Renal cortical epithelial cell (primary cell): ENCODE measurements around the gene SYNDIG1. TPM values are rescaled to one million over a fixed set of nuclear protein-coding genes. Genes with fewer than 3 reads are reported as not detected.

Experiments used
- DNase-seq: peaks from one replicate; pipeline ENCODE4 v3.0.0-alpha.2; 2011; ENCODE audit warnings: low read depth
- total RNA-seq: library from RNA; depleted of rRNA; stranded (reverse); fragments of >200 nt; gene quantifications from 2 replicates; pipeline ENCODE4 v1.2.3, GENCODE V29; 2014

The SYNDIG1 gene
- total RNA-seq, 1 donor from 2014 or later = 0.05 TPM

DNA sequence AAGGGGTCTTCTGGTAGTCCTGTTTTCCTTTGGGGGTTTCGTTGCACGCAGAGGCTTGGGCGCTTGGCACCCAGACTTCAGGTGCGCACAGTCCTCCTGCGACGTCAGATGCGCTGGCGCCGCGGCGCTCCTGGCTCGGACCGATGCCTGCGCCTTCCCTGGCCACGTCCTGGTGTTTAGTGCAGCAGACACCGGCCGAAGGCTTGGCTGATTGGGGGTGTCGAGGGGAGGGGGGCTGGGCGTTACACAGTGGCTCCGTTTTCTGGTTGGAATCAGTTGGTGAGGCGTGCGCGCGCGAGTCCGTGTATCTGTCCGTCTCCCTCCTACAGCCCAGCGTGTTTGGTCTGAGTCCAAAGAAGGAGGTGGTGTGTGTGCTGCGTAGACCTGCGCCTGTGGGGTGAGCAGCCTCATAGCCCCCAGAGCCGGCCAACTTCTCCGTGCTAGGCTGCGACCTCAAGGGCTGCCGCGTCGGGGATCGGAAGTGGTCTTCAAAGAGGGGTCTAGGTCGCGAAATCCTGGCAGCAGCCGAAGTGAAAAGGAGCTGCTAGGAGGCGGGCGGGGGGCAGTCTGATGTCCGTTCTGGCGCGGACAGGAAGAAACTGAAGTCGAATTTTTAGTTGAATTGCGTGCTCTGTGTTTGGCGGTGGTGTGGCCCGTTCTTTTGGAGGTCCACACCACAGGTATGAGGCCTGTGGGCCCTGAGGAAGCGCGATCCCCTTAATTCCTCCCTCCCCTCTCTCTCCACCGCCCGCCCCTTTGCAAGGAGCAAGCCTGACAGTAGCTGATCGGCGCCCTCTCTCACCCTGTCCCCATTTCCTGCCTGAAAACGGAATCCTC lies 1.5 kb downstream of the SYNDIG1 start:
- DNase-seq = no peak

DNA sequence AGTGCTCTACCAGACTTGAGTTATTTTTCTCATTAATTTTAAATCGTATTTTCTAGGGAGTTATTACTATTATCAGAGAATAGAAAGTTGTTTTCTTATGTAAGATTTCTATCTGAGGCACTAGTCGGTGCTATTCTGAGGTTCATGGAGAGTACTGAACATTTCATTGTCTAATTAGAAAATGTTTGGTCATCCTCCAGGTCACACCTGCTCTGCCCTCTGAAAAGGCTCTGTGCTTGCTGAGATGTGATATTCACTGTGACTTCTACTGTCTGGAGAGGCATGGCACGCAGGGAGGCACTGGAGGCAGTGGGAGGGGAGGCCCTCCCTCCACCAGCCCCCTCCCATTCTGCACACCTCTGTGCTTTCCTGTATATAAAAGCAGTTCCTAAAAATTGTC lies 3.0 kb downstream of the SYNDIG1 start:
- DNase-seq = no peak

DNA sequence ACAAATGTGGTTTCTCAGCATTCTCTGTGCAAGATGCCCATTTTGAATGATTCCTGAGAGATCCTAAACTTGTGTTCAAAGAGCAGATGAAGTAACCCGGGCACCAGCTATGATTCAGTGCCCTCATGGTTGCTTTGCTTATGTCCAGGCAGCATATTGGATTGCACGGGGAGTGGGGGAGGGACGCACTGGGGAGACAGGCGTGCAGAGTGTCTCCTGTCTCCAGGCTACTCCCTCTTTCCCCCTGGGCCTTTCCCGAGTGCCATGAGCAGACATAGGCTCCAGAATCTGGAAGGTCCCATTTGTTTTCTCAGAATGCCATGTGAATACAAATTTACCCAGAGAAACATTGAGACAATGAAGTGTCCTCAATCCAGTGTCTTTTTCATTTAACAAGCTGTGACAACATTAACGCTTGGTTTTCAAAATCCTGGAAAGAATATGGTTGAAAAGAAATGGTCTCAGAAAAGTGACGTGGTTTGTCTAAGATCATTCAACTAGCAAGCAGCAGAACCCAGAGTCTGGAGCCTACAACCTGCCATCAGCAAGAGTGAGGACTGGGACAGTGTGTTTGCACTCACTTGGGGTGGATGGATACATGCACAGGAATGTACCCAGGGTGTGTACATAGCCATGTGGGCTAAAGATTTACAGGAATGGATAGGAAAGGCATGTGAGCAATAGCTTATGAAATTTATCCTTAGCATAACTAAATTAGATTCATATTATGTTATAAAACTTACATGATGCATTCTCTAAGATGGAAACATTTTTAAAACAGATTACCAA lies 4.2 kb downstream of the SYNDIG1 start:
- no peak for DNase-seq

DNA sequence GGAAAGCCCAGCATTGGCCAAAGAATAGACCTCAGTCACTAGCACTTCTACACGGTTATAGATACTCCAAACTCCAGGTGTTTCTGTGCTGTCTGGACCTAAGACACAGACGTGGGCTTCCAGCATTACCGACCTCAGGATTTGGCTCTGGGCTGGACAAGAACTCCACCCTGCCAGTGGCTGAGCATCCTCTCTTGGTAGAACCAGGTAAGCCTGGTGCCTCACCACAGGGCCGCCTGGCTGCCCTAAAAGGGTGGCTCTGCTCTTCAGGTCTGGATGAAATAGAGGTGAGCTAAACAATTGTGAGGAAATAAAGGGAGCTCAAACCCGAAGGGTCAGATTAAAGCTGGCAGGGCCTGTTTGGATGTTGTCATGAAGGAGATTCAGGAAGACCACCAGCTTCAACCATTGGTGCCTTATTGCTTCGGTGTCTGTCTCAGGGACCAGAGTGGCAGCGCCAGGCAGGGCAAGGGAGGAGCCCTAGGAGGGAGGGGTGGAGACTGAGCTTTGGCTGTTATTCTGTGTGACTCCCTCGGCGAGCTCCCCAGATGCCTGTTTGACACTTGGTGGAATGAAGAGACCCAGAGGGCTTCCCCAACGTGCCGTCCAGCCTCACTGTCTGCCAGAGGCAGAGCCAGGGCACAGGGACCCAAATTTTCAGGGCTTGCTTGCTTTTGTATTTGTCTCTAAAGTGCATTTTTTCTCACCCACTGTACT lies 8.6 kb downstream of the SYNDIG1 start:
- no peak for DNase-seq

DNA sequence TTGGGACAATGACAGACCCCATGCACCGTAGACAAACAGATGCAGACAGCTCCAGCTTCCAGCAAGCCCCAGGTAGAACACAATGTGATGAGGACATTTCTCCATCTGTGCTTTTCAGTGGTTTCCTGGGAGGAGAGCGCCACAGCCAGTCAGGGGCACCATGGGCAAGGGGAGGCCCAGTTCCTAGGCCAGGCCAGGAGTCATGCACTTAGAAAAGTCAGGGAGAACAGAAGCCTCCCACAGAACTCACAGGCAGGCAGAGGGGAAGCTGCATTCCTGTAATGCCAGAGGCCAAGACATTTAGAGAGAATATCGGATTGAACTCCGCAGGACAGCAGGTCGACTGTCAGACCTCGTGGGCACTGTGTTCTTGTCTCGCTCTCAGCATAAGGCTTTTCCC lies 9.2 kb downstream of the SYNDIG1 start:
- DNase-seq = no peak

DNA sequence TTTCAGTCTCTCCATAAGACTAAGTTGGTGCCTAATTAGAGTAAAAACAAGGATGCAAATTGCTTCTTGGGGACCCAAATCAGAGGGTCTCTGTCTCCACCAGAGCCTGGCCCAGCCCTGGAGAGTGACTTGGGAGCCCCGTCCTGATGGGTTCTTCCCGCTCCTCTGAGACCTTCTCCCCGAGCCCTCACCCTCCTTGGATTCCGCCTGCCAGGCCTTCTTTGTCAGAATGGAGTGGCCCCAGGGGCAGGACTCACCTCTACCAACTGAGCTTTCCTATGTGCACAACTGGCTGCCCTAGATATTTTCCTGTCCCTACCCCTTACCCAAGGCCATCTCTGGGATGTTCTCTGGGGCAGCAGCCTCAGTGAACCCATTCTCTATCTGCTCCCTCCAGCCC lies 9.7 kb downstream of the SYNDIG1 start:
- no peak for DNase-seq

DNA sequence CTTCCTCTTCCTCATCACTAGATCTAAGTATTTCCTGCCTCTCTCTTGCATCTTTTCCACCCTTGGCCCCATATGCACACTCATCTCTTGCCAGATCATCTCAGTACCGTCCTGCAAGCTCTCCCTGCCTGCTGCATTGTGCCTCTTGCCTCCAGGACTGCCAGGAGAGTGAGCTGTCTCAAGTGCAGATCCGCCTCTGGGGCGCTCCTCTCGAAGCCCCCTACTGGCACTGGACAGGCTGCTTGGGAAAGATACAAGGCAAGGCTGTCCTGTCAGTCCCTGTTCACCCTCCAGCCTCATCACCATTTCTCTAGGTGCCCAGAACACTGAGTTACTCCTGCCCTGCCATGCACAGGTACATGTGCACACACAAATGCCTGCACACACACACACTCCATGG lies 10.2 kb downstream of the SYNDIG1 start:
- DNase-seq = no peak

DNA sequence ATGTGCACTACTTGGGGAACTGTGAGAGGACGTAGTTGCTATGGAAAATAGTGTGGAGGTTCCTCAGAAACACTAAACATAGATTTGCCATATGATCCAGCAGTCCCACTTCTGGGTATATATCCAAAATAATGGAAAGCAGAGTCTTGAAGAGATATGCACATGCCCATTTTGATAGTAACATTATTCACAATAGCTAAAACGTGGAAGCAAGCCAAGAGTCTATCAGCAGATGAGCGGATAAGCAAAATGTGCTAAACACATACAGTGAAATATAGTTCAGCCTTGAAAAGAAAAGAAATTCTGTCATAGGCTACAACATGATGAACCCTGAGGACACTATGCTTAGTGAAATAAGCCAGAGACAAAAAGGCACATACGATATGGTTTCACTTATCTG lies 11.1 kb downstream of the SYNDIG1 start:
- no peak for DNase-seq

DNA sequence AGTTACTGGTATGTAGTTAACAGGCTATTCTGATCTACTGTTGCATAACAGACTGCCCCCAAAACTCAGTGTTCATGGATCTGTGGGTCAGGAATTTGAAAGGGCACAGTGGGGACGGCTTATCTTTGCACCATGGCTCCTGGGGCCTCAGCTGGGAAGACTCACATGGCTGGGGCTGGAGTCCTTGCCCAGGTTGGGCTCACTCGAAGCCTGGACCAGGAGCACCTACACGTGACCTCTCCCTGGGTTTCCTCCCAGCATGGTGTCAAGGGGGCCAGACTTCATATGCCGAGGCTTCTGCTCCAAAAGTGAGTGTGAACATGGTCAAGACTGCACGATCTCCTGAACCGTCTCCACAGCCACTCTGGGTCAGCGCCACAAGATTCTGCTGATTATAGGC lies 11.7 kb downstream of the SYNDIG1 start:
- DNase-seq = no peak

DNA sequence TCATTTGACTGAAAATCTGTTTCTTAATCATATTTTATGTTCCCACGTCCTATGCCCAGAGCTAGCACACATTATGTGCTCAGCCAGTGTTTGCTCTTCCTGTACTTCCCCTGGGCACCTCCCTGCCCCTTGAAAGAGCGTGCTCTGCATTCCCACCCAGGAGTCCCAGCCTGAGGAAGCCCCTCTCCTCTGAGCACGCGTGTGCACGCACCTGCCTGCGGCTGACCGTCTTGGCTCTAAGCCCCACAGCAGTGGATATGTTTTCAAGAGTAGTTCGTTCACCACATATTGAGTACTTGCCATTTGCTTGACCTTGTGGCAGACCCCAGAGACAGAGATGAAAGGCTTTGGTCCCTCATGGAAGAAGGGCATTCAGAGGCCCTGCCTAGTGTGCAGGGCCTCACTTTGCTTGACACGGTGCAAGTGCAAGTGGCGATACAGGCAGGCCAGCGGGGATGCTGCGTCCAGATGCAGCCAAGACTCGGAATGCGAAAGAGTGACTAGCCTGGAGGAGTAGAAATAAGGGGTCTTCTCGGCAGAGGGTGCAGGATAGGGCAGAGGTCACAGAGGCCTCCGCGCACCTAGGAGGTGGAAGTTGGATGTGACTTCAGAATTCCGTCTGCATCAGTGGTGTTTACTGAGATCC lies 14.1 kb downstream of the SYNDIG1 start:
- no peak for DNase-seq

DNA sequence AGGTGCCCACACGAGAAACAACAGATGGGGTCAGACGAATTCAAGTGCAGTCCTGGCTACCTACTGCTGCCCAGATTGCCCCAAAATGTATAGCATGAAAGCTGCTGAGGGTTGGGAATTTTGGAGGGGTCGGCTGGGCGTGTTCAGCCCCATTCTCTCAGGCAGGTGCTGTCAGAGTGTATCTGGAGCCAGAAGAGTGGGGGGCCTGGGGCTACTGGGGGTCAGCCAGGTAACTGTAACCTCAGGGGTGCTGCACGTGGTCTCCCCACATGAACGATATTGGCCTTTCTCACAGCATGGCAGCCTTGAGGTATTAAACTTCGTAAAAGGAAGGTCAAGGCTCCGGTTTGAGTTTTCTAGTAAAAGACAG lies 14.6 kb downstream of the SYNDIG1 start:
- no peak for DNase-seq

DNA sequence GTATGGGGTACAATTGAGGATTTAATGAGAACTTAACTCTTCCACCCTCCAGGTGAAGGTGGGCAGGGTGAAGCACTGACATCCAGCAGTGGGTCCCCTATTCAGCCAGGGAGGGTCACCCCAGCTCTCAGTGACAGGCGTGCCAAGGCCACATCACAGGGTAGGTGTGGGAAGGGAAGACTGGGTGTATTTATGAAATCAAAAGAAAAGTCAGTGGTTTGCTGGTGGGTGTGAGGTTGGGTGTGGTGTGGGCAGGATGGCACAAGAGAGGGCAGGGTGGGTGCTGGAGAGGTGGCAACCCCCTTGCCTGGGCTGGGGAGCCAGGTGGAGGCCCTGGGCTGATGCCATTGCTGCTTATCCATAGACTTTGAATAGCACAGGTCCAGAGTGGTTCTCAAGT lies 16.6 kb downstream of the SYNDIG1 start:
- DNase-seq = no peak

DNA sequence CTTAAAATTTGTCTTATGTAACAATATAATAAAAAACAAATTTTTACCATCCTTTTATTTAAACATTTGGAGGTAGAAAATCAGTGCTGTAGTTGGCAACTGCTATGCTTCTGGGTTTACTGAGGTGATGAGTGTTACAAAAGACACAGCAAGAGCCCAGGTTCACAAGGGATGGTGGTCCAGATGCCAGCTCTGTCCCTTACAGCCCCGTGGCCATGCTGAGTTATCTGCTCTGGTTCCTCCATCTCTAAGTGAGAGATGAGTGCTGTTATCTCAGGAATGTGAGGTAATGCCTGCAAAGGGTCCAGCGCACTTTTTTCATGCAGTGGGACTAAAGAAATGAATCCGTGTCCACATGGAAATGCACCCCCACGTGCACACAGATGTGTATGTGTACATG lies 17.8 kb downstream of the SYNDIG1 start:
- DNase-seq = no peak

DNA sequence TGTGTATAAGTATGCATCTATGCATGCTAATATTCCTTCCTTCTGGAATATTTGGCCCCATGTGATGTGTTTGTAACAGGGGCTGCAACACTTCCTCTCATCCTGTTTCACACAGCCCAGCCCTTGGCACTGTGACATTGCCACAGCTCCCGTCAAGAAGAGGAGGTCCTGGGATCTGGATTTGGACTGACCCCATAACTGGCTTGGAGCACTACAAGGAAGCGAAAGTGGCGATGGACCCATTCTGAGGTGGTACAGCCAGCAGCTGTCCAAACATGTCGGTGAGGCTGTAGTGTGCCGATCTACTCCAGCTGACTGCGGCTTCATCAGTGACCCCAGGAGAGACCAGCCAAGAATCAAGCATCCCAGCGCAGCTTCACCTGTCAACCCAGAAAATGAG lies 18.2 kb downstream of the SYNDIG1 start:
- DNase-seq = no peak

DNA sequence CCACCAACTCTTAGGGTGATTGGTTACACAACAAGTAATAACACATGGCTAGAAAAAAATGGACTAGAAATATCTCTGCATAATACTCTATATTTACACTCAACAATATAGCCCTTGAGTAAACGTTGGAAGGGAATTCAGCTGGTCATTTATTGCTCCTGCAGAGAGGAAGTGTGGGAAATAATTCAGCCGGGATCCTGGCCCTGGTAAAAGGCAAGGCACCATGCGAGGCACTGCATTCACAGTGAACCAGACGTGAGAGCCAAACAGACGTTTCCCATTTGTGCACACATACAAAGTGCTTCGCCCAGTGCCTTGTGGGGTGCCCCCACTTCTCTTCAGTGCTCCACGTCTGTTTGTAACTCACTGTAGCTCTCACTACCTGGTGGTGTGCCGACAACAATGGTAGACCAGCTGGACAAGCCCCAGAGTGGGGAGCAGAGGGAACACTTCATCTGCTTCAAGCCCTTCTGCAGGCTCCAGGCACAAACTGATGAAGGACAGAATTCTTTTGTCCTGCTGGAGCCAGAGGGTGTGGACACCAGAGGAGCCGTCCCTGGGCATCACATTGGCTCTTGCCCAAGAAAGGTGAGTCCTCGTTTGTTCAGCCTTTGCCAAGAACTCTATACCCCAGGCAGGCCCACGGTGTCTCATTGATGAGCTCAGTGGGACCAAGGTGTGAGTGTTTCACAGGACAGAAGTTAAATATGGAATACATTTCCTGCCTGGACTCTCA lies 18.8 kb downstream of the SYNDIG1 start:
- DNase-seq = no peak

DNA sequence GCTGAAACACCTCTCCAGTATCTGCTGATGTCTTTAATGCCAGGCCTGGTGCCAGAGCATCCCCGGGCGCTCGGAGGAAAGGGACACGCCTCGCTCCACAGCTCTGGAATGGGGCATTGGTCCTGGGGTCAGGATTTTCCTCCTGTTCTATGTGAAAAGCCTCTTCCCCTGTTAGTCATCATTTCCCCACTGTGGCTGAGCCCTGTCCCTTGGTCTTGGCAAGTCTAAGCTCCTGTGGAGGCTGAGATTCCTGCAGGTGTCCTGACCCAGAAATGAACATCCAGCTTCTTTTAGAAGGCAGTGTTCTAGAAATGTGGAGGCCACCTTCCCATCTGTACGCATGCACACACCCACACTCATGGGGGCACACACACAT lies 19.4 kb downstream of the SYNDIG1 start:
- DNase-seq = no peak

DNA sequence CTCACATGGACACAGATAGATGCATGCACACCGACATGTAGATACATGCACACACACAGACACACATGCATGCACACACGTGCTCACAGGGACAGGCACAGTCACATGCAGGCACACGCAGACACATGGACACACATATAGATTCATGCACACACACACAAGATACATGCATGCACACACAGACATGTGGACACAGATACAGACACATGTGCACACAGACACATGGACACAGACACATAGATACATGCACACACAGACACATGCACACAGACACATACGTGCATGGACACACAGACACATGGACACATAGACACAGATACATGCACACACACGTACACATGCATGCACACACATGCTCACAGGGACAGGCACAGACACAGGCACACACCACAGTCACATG lies 19.8 kb downstream of the SYNDIG1 start:
- DNase-seq = no peak

DNA sequence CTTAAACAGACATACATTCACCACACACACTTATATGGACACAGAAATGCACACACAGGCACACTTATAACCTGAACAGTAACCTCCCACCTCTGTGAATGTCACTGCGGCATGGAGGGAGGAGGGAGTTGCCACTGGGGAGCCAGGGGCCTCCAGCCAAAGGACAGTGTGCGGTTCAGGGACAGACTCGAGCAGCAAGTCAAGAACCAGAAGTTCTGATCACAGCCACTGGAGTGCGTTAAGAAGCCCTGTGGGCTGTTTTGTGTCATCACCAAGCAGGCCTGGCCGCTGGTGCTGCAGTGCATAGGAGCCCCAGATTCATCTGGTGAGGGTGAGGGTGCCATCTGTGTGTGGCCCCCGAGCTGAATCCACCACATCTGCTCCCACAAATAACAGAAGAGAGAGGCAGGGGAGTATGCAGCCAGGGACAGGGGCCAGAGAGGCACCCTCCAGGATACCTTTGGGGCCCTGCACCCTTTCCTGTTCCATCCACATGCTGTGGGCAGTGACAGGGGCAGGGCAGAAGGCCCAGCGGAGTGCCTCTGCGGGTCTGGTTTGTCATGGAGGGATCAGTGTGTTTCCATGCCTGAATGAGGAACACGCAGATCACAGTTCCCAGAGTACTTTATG lies 20.3 kb downstream of the SYNDIG1 start:
- DNase-seq = no peak

DNA sequence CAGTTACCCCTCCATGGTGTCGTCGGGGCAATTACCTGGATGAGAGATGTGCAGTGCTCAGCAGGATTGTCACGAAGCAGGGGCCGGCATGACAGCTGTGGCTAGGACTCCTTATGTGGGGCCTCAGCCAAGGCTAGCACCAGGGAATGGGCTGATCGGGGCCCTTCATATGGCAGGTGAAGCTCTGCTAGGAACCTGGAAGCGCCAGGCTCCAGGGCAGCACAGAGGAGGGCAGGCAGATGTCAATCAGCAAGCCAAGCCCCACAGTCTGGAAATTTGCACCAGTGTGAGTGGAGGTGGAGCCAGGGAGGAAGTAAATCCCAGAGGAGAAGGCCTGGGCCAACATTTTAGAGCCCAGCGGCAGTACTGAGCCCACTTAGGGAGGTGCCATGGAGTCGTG lies 21.2 kb downstream of the SYNDIG1 start:
- DNase-seq = no peak

DNA sequence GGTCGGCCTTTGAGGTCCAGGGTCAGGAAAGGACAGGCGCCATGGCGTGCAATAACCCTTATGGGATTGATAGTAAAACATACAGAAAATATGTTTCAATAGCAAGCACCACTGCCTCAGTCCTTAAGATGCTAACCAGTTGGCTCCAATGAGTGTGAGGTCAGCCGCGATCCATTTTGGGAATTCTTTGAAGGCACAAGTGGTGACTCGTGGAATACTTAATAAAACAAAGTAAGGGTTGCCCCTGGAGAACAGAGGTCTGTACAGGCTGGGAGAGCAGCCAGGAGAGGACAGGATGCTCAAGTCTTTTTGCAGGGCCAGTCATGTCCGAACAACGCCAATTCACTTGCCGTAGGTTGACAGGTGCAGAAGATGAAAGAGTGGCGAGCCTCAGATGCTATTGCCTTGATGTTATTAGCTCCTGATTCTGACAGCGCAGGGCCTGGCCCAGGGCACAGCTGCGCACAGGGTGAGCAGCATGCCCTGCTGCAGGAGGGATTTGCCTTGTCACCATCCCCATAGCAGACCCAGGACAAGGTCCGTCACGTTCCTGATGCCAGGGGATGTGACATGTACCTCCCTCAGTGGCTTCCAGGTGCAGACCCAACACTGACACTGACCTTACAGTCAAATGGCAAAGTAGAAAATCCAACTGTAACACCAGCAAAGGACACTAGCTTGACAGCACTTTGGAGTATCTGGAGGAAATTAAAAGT lies 21.8 kb downstream of the SYNDIG1 start:
- DNase-seq = no peak
